Hypothalamus (tissue), 51 donors: ENCODE results near the gene EBP.
A peak's percentile ranks its signal among the peaks of the same experiment; 100 is the strongest.

Experiments used
- DNase-seq, 51 donors: peaks; one replicate each; lab custom pipeline; 2025; lab: John Stamatoyannopoulos, UW

EBP gene

GRCh38 chrX:48521353-48522243 lies at the start of gene EBP:
TSS of gene EBP (plus strand) at chrX:48521808. CDS start at chrX:48523772, 1,964 bp downstream.
- peak in 49 of 51 donors; percentile 17 to 86 (median 63) for DNase-seq

- DNase-seq: no peak
Measured at GRCh38 chrX:48472225-48472624, 49.4 kb upstream of the EBP start.

- no peak for DNase-seq
Measured at GRCh38 chrX:48472851-48473703, 48.5 kb upstream of the EBP start.

GRCh38 chrX:48473704-48473990 lies 48.0 kb upstream of the EBP start:
- no peak for DNase-seq

GRCh38 chrX:48474127-48474526 lies 47.5 kb upstream of the EBP start:
- DNase-seq: no peak

- no peak for DNase-seq
Measured at GRCh38 chrX:48474581-48474980, 47.0 kb upstream of the EBP start.

- no peak for DNase-seq
Measured at GRCh38 chrX:48475296-48475695, 46.3 kb upstream of the EBP start.

GRCh38 chrX:48475774-48476577 lies 45.6 kb upstream of the EBP start, which contains the start of gene FTSJ1:
TSS of gene FTSJ1 (plus strand) at chrX:48476199. CDS start at chrX:48478048, 1,849 bp downstream.
- peak; percentile 25 to 90 (median 75) for DNase-seq

- DNase-seq: no peak
Measured at GRCh38 chrX:48476919-48477318, 44.7 kb upstream of the EBP start.

GRCh38 chrX:48477960-48478755 lies 43.5 kb upstream of the EBP start:
- DNase-seq: no peak

- DNase-seq: no peak
Measured at GRCh38 chrX:48478806-48479205, 42.8 kb upstream of the EBP start.

GRCh38 chrX:48480142-48480541 lies 41.5 kb upstream of the EBP start:
- no peak for DNase-seq

GRCh38 chrX:48480583-48480982 lies 41.0 kb upstream of the EBP start:
- no peak for DNase-seq

GRCh38 chrX:48482526-48482925 lies 39.1 kb upstream of the EBP start:
- DNase-seq: no peak

GRCh38 chrX:48487362-48487798 lies 34.2 kb upstream of the EBP start:
- DNase-seq: no peak

GRCh38 chrX:48488034-48488433 lies 33.6 kb upstream of the EBP start:
- no peak for DNase-seq

- DNase-seq: no peak
Measured at GRCh38 chrX:48489296-48489695, 32.3 kb upstream of the EBP start.

GRCh38 chrX:48489892-48490291 lies 31.7 kb upstream of the EBP start:
- no peak for DNase-seq

GRCh38 chrX:48490661-48491060 lies 30.9 kb upstream of the EBP start:
- no peak for DNase-seq

- no peak for DNase-seq
Measured at GRCh38 chrX:48491809-48492208, 29.8 kb upstream of the EBP start.
